Uterus (tissue), 4 donors: ENCODE results near the gene RUBCNL. TPM values are rescaled to one million over a fixed set of nuclear protein-coding genes. Genes with fewer than 3 reads are reported as not detected.
A peak's percentile ranks its signal among the peaks of the same experiment; 100 is the strongest.
"Not testable (repeated sequence)": the region's sequence is repeated elsewhere in the genome, so short reads cannot be mapped to it uniquely, and the experiment has no call there.

ENCODE experiments used
- DNase-seq, 2 donors: peaks; one replicate each; pipeline ENCODE4 v3.0.0-alpha.2; 2019 to 2020
- H3K27ac ChIP-seq, 2 donors: fragments of 200-600 bp; sonication (generic); 1 replicate in 1 of 2; 2 replicates in 1 of 2; pipeline ENCODE4 v1.5.1; 2016 to 2018
- H3K27me3 ChIP-seq, 2 donors: fragments of 200-600 bp; sonication (generic); one replicate each; pipeline ENCODE4 v1.5.1; 2018 to 2019; ENCODE audit warnings: control low read depth in 1 of 2
- H3K36me3 ChIP-seq, 2 donors: fragments of 200-600 bp; sonication (generic); one replicate each; pipeline ENCODE4 v1.5.1; 2019; ENCODE audit warnings: control low read depth in 1 of 2
- H3K4me1 ChIP-seq, 2 donors: fragments of 200-600 bp; sonication (generic); one replicate each; pipeline ENCODE4 v1.5.1; 2018 to 2019; ENCODE audit warnings: control low read depth in 1 of 2
- H3K4me3 ChIP-seq, 2 donors: fragments of 200-600 bp; sonication (generic); 1 replicate in 1 of 2; 2 replicates in 1 of 2; pipeline ENCODE4 v1.5.1; 2018 to 2019; ENCODE audit warnings: mild to moderate bottlenecking in 1 of 2
- H3K9me3 ChIP-seq, 2 donors: fragments of 200-600 bp; sonication (generic); one replicate each; pipeline ENCODE4 v1.5.1; 2019; ENCODE audit warnings: control low read depth in 1 of 2
- POLR2A ChIP-seq, 2 donors: fragments of 450-650 bp; IDR thresholded peaks; one replicate each; pipeline ENCODE4 v1.6.1; 2016; ENCODE audit warnings: antibody characterized with exemption in 2 of 2, mild to moderate bottlenecking in 1 of 2, moderate library complexity in 1 of 2
- intact Hi-C: fragments of 100-400 bp; cut with DNase I; formaldehyde crosslinking; loops from one replicate; pipeline ENCODE4 v1.15.1; 2023; ENCODE audit warnings: low total_unique reads
- total RNA-seq, 4 donors: library from RNA; depleted of rRNA in 3 of 4; stranded (reverse); fragments of >200 nt in 3 of 4; gene quantifications; one replicate each; pipeline versions ENCODE4 v1.1.0 to v1.2.4, GENCODE V29; 2014 to 2023
- TF ChIP-seq, protein P1 (sequence below), 4 experiments: fragments of 200-600 bp in 2 of 4; fragments of 450-650 bp in 2 of 4; sonication (generic) in 2 of 4; IDR thresholded peaks; one replicate each; pipeline ENCODE4 v1.5.1; 2016 to 2019; ENCODE audit warnings: antibody characterized with exemption in 4 of 4, mild to moderate bottlenecking in 2 of 4, moderate library complexity in 1 of 4
- donor health status: DM: yes; HTN: yes; CAD: no.

Gene RUBCNL
- total RNA-seq = 10 to 100 TPM in 1 of 4 donors, 1 to 10 TPM in 2, under 1 TPM in 1; 0.59 to 11.8 (median 3.3) TPM

DNA sequence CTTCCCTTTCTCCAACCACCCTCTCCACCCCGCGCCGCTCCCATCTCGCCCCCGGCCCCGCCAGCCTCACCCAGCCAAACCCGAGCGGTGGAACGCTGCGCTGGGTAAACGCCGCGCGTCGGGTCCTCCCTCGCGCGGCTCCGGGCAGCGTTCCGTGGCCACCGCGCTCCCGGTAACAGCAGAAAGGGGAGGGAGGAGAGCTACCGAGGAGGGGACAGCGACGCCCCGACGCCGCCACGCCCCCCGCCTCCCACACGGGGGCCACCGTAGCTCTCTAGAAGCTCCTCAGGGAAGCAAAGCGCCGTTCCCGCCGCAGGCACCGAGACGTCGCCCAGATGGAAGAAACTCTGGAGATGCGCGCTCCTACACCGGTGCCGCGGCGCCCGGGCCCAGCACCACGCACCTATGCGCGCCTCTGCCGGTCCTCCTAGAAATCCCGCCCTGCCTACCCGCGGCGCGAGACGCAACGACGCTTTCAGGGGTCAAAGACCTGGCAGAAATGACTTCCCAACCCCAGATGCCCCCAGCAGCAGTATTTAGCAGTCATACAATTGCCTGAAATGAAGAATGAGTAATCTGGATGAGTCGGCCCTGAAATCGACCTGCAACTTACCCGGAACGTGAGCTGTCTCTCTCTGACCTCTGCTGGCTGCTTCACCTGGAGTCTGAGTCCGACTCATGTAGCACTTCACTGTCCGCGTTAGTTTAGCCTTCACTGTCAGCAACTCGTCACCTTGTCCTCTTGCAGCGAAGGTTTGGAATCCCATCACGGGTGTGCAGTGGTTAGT is at the start of gene RUBCNL:
Gene RUBCNL, minus strand, starts transcription at position 189 of the 788 bp plus-strand sequence. CDS start 14,777 bp downstream, outside the sequence.
- peak within 1 kb of the TSS in 1 of 2 donors; percentile 35 for H3K27ac ChIP-seq
- H3K4me3 ChIP-seq = peak within 1 kb of the TSS; percentile 31 to 37

GRCh38 chr13:46429558-46429957 is 42.5 kb upstream of the RUBCNL start:
- H3K4me3 ChIP-seq, H3K27me3 ChIP-seq, DNase-seq, H3K9me3 ChIP-seq, H3K4me1 ChIP-seq, H3K27ac ChIP-seq, intact Hi-C loops, H3K36me3 ChIP-seq: not testable (repeated sequence)

More for the DNA sequence above, at the start of gene RUBCNL:
- H3K36me3 ChIP-seq = no peaks in the 10 kb centered on the region
- no peaks in the 10 kb centered on the region for H3K27me3 ChIP-seq
- intact Hi-C loops = no loop called here
- TF ChIP-seq, protein P1, sequence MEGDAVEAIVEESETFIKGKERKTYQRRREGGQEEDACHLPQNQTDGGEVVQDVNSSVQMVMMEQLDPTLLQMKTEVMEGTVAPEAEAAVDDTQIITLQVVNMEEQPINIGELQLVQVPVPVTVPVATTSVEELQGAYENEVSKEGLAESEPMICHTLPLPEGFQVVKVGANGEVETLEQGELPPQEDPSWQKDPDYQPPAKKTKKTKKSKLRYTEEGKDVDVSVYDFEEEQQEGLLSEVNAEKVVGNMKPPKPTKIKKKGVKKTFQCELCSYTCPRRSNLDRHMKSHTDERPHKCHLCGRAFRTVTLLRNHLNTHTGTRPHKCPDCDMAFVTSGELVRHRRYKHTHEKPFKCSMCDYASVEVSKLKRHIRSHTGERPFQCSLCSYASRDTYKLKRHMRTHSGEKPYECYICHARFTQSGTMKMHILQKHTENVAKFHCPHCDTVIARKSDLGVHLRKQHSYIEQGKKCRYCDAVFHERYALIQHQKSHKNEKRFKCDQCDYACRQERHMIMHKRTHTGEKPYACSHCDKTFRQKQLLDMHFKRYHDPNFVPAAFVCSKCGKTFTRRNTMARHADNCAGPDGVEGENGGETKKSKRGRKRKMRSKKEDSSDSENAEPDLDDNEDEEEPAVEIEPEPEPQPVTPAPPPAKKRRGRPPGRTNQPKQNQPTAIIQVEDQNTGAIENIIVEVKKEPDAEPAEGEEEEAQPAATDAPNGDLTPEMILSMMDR (IDR thresholded peaks at IDR 0.05) = no peak
- TF ChIP-seq POLR2A (IDR thresholded peaks at IDR 0.05) = peak in 1 of 2 donors; percentile 11
- H3K4me1 ChIP-seq = no peaks in the 10 kb centered on the region
- DNase-seq = peak in 1 of 2 donors; percentile 16
- H3K9me3 ChIP-seq = no peaks in the 10 kb centered on the region

DNA sequence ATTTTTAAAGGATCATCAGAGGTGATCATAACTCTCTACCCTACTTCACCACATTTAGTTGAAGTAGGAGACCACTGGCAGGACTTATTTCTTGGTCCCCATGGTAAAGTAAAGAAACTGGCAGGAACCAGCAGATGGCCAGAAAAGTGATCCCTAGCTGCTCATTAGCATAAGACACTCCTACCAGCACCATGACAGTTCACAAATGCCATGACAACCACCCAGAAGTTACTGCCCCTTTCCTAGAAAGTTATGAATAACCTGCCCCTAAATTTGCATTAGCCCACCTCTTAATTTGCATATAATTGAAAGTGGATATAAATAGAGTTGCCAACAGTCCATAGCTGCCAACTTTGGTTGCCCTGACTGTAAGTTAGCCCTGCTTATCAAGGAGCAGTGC is 18.4 kb upstream of the RUBCNL start:
- Histone ChIP-seq H3K27me3 (no peaks in the 10 kb centered on the region), H3K4me1 (no peaks in the 10 kb centered on the region), H3K9me3 (no peaks in the 10 kb centered on the region), H3K36me3 (no peaks in the 10 kb centered on the region), H3K4me3 (no peak overlapping the region), H3K27ac (no peak overlapping the region)
- no peak for DNase-seq
- no peak for TF ChIP-seq POLR2A (IDR thresholded peaks at IDR 0.05)
- TF ChIP-seq, protein P1 (IDR thresholded peaks at IDR 0.05) = no peak
- intact Hi-C loops = no loop called here

DNA sequence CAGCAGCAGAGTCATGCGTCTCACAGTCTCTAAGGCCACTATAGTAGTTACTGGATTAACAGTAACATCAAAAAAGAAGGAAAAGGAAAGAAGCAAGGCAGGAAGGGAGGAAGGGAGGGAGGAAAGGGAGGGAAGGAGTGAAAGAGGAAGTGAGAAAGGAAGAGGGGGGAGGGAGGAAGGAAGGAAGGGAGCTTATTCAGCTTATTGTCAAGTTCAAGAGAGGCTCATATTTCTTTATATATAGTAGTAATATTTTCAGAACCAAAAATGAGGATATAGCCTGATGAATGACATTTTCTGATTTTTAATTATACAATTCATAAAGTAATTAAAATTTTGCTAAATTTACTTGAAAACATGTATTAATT is 17.7 kb upstream of the RUBCNL start:
- Histone ChIP-seq H3K36me3 (no peaks in the 10 kb centered on the region), H3K4me1 (no peaks in the 10 kb centered on the region), H3K27ac (no peak overlapping the region), H3K27me3 (no peaks in the 10 kb centered on the region), H3K4me3 (no peak overlapping the region), H3K9me3 (no peaks in the 10 kb centered on the region)
- DNase-seq = no peak
- no peak for TF ChIP-seq POLR2A (IDR thresholded peaks at IDR 0.05)
- TF ChIP-seq, protein P1 (IDR thresholded peaks at IDR 0.05) = no peak
- intact Hi-C loops = no loop called here

GRCh38 chr13:46403851-46404732 is 17.0 kb upstream of the RUBCNL start:
- H3K4me3 ChIP-seq = no peak overlapping the region
- no peaks in the 10 kb centered on the region for H3K9me3 ChIP-seq
- intact Hi-C loops = no loop called here
- H3K4me1 ChIP-seq = no peaks in the 10 kb centered on the region
- no peaks in the 10 kb centered on the region for H3K27me3 ChIP-seq
- no peak overlapping the region for H3K27ac ChIP-seq
- TF ChIP-seq, protein P1 (IDR thresholded peaks at IDR 0.05) = no peak
- TF ChIP-seq POLR2A (IDR thresholded peaks at IDR 0.05) = no peak
- DNase-seq = no peak
- no peaks in the 10 kb centered on the region for H3K36me3 ChIP-seq
